HS-27A (cell line): Measurements from ENCODE around the gene AMER2.
"Not testable (repeated sequence)": the region's sequence is repeated elsewhere in the genome, so short reads cannot be mapped to it uniquely, and the experiment has no call there.

Source experiments
- DNase-seq: peaks from one replicate; pipeline ENCODE4 v3.0.0-alpha.2; 2012; ENCODE audit warnings: low read depth, missing footprints

AMER2 gene

DNA sequence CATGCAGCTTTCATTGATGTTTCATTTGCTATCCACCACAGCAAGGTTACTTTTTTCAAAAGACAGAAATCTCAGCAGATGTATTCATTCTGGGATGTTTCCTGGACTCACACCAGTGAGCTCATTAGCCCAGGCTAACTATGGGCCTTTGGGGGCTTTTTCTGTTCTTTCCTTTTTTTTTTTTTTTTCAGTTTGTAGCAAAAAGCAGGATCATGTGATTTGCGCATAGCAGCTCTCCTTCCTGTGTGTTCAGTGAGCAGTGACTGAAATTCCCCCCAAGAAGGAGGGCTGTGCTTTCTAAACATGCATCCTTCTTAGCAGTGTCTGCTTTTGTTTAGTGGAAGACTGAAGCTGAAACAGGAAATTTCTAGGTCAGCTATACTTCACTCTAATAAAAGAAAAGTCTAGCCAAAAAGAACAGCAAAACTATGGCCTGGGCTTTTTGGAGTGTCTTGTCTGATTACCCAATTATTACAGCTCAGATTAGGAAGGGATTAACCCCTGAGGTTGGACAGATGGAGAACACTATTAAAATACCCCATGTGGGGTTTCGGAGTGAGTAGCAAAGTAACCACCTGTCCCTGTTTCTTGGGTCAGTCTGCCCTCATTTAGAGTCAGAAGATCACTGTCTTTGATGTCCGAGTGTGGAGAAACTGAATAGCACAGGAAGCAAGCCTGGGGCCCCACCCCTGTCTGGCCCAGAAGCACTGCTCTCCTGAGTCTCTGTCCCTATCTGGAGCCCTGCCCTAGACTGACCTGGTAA, 8.9 kb upstream of the AMER2 start:
- DNase-seq, result no peak

DNA sequence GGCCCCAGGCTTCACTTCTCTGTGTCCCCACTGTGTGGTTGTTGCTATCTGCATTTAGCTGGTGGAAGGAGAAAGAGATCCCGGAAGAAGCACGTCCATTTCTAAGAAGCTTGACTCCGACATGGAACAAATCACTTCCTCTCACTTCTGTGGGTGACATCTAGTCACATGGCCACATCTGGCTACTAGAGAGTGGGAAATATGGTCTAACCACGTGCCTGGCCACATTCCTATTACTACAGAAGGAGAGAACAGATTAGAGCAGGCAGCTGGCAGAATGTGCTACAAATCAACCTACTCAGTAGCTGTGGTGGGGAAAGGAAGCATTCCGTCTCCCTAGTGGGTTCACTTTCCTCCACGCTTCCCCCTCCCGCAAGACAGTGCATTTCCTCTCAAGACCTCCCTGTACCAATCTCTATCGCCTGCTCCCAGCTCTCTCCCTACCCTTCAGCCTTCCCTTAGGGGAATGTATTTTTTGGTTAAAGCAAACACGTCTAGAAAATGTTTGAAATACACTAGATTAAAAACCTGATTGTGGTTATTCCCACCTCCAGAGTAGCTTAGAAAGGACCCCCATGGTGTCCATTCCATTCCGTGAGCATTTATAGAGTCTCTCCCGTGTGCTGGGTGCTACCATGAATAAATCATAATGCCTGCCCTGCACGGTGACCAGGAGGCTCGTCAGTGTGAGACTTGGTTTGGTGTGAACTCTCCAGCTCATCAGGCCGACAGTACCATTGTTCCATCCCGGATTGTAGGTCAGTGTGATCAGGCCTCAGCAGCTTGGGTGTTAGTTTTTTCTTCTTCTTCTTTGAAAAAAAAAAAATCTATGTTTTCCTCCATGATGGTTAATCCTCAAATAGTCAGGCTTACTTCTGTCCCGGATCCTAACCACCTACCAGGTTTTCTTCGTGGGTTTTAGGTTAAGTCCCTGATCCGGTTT, 8.0 kb upstream of the AMER2 start:
- no peak for DNase-seq

DNA sequence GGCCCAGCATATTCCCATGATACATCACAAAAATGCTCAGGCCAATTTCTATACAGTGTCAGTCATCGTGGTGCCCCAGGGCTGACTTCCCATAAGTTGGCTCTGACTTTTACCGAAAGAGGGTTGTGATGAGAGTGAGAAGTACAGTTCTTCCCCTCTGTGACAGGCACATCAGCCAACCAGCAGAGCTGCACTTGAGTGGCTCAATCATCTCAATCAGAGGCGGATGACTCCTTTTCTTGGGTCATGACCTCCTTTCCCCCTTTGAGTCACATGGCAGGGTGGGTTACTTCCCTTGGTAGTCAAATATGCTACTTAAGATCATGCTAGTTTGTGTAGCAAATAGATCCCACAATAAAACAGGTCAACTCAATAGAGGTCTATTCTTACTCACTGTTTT, 6.9 kb upstream of the AMER2 start:
- no peak for DNase-seq

DNA sequence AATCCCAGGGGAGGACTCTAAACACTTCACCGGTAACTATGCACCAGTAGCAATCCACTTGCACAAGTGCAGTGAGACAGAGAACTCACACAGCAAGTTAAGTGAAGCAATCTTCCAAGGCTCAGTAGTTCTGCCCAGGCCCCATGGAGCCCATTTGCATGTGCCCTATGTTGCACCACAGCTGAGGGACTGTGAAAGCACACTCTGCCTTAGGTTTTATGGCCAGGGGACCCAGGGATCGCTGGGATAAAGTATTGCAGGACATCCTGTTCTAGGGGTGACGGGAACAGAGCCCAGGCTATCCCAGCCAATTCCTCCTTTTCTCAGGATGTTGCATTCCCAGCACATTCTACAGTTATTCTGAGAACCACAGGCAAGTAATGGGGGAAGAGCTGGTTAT, 6.0 kb upstream of the AMER2 start:
- DNase-seq, result no peak

DNA sequence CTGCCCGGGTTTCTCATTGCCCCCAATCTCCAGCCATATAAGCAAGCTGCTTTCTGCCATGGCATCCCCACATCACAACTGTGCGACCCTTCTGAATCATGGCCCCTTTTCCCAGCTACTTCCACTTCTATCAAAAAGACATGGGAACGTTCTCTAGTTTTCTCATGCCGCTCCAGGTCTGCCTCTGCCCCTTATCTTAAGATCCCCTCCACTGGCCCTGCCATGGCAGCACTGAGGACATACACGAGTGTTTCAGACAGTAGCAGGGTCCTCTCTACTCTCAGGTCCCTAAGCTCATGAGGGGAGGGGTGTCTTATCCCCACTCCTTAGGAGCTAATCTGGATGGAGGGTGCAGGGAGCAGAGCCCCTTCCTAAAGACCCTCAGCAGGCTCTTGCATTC, 5.5 kb upstream of the AMER2 start:
- DNase-seq, result no peak

DNA sequence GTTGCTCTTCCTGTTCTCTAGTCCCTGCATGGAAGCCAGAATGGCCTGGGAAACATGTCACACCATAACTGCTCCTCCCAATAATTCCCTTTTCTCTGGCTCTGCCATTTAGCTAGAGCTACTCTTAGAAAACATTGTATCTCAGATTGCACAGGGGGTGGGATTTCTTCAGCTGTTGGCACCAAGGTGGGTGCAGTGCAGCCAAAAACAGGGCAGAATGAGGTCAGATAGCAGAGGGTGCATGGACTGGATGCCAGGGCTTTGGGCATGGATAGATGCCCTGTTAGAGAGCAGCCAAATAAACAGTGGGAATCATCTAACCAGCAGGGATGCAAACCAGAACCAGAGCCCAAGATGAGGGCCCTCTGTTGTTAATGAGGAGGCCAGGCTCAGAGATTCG, 4.9 kb upstream of the AMER2 start:
- DNase-seq, result no peak

DNA sequence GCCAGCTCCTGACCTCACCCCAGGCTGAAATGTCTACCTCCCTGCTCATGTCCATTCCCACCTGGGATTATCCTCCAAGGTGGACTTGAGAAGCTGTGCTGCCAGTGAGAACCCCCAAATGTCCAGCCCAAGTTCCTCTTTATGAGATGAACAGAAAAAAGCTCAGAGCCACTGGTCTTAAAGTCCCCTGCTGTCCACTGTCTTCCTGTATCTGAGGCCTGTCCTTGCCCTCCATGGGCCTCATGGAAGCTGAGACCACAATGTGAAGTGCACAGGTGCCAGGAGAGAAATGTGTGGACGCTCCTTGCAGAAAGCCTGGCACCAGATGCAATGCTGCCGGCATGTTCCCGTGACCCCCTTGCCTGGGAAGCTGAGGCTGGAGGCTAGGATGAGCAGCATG, 3.3 kb upstream of the AMER2 start:
- no peak for DNase-seq

DNA sequence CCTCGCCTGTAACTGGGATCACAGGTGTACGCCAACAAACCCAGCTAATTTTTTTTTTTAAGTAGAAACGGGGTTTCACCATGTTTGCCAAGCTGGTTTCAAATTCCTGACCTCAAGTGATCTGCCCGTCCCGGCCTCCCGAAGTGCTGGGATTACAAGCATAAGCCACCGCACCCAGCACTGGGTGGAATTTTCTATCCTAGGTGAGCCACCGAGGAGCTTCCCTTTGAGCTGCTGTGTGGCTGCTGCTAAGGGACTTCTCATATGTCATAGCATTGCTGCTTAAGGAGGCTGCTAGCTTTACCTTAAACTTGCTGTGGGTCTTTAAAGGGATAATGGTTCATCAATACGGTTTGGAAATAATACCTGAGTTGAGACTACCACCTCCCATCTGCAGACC, 2.9 kb upstream of the AMER2 start:
- no peak for DNase-seq

DNA sequence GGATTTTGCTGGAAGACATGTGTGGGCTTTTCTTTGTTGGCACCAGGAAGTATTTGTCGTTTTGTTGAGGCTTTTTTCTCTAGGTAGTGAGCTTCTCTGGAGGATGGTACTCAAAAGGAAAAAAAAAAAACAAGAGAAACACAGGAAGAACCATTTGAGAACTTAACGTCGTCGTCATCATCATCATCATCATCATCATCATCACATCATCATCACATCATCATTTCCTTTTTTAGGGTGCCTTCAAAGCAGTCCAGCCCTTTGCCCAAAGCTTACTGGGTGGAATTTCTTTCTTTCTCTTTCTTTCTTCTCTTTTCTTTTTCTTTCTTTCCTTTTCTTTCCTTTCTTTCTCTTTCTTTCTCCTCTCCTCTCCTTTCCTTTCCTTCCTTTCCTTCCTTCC, 2.2 kb upstream of the AMER2 start:
- no peak for DNase-seq

DNA sequence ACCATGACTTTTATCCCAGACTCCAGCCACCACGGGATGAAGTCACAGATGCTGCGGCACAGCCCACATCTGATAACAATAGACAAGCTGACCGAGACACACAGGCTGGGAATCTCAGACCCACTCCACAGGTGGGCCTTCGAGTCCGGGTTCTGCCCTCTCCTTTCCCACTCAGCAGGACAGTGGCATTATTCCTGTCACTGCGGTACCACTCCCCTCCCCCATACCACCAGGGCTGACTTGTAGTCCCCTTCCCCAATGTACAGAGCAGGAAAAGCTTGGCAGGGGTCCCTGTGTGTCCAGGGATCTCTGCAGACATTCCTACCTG, 179 bp upstream of the AMER2 start:
- DNase-seq, result no peak

DNA sequence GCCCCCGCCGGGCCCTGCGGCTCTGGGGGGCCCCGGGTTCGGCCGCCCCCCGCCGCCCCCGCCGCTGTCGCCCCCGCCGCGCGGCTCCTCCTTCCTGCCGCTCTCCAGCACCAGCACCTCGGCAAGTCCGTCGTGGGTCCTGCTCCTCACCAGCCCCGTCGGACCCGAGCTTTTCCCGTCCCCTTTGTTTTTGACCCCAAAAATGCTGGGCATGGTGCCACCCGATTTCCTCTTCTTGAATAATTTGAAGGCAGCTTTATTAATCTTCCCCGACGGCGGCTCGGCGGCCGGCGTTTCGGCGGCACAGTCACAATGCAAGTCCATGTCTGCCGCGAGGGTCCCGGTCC, 945 bp downstream of the AMER2 start:
- no peak for DNase-seq

DNA sequence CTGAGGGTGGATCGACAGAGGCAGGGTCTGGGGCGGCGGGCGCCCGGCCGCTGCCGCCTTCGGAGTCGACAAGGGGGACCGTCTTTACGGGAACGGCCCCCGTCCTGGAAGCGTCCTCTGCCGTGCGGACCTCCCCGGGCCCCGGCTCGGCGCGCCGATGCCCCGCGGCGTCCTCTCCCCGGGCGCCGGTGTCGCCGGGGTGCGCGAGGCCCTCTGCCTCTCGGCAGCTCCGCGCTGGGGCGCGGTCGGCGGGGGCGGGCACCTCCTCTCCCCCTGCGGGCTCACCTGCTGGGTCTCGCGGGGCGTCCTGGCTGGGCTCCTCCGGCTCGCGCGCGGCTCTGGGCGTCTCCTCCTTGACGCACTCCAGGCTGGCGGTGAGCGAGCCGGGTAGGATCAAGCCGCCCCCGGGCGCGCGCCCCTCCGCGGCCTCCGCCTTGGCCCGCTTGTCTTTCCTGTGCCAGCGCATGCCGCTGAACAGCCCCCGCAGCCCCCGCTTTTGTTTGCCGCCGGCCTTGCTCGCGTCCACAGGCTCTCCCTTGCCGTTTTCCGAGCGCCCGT, 1.5 kb downstream of the AMER2 start:
- DNase-seq, result no peak

DNA sequence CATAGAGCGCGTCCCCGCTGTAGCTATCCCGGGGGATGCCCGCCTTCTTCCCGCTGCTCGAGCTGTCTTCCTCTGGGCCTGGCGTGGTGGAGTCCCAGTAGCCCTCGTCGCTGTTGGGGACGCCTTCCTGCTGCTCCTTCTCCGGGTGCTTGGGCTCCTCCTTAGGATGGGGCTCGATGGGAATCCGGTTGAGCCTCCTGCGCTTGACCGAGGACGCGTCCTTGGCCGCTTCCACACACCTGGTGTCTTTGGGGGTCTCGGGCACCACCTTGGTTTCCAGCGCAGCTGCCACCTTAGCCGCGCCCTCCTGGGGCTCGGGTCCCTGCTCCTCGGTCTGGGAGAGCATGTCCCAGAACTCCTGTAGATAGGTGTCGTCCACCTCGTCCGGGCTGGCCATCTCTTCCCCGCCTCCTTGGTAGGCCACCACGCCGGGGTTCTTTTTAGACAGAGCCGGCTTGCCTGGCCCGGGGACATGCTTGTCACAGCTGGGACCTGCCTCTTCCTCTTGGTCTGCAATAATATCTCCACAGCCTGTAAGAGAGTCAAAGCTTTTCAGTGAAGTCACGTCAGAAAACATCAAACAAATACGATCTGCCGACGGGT, 2.0 kb downstream of the AMER2 start:
- no peak for DNase-seq

DNA sequence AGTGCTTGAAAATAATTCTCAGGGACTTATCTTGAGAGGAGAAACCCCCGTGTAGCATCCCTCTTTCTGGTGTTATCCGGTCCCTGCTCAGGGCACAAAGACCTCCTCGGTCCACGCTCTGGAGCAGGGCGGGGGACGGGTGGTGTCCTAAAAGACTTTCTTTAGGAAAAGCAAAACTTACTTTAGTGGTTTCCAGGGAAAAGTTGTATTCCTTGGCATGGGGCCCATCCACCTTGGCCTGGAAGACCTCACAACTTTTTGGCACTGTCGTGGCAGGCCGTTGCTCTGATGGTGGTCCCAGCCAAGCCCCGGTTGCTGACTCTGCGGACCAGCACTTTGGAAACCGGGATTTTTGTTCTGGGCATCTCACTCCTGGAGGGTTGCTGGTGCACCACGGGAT, 2.7 kb downstream of the AMER2 start:
- no peak for DNase-seq

DNA sequence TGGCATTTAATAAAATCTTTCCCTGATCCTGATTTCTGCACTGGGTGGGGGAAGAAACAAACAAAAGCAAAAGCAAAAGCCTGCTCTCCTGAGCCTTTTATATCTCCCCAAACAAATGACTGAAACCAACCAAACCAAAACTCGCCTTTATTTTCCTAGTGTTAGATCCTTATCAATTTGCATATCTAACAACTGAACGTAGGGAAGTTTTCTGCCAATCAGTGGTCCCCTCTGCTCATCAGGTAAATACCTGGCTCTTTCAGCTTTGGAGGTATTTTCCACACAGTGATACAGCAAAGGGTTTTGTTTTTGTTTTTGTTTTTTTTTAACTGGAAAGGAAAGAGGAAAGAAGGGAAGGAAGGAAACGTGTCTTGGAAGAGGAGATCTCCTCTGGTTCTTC, 3.3 kb downstream of the AMER2 start:
- DNase-seq, result no peak

DNA sequence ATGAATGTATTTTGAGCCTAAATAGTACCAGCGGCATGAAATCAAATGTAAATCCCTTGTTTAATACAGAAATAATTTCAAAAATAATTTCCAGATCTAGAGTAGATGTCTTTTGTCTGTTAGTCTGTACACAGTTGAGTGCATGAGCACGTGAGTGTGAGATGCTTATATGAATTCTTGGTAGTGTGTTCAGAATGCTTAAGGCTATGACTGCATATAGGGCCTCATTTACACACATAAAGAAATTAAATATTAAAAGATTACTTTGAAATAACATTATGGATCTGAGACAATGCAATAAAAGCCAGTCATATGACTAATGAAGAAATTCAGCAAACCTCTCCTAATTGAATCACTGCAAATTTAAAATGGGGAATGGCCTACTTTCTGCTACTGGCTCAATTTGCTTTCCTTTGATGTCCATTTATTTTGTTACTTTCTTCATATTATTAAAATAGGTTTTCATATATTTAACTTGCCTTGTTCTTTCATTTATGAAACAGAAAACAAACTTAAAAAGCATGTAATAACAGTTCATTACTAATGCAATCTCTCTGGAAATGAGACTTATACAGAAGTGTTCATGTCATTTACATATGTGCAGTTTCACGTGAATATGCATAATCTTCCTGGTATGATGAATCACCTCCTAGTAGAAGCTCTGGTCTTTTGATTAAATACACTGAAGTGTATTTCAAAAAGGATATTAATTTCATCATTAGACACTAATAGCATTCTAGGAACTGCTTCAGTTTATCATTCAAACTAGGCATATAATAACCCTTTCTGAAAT, 4.5 kb downstream of the AMER2 start:
- DNase-seq, result no peak

DNA sequence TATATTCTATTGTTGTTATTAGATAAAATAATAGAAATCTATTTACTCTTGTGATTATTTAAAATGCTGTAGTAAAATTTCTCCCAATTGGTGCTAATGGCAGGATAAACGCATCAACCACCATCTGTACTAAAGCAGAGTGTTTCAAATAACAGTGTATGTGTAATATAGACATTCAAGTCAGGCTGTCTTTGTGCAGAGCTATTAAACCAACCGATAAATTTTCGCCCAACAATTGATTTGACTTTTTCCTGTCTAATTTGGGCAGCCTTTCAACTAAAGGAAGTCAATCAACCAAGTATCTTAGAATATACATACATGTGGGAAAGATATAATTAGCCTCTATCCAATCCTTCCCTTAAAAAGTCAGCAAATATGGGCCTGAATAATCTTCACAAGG, 5.8 kb downstream of the AMER2 start:
- no peak for DNase-seq

DNA sequence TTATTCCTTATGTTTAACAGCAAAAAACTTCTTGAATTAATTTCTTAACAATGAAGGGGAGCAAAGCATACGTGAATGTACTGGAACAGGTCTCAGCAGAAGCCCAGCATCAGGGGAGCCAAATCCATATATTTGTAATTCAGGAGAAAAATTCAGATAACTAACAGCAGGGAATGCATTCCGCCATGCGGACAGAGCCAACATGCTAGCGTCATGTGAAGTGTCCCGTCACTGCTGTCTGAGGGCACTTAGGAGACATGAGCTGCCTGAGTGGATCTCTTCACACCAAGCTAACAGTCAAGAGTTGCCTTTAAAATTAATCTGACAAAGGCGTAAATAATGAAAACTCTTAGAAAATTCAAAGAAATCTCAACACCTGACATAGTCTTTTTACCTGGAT, 6.4 kb downstream of the AMER2 start:
- no peak for DNase-seq

DNA sequence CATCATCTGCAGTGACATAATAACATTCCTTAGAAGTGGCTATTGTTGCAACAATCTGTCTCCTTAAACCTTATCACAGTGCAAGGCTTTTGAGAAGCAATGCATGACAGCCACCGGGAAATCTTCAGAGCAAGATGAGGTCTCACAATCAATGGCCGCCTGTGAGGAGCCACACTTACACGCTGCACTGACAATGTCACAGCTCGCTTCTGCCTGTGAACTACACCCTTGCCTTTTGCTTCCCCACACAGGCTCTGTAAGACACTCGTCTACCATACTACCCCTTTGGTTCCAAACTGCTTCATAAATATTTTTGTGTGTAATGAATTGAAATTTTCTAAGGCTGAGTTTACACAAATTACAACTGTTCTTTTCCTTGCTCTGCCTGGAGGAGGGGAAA, 6.9 kb downstream of the AMER2 start:
- not testable (repeated sequence) for DNase-seq

DNA sequence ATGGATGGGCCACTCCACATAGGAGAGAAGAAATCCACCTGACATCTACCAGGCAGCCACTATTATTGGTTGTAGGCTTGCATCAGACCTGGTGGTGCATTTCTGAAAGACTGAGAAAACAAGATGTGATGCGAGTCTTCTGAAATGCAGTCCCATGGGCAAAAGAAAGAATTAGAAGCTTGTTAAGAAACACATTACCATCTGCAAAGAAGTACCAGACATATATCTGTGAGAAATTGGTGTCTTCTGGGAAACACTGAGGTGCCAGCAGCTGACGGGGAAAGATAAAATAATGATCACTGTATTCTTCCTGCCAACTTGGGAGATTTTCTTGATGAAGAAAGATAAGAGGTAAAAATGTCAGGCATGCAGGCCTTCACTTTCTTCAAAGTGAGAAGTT, 14.4 kb downstream of the AMER2 start:
- DNase-seq, result no peak

DNA sequence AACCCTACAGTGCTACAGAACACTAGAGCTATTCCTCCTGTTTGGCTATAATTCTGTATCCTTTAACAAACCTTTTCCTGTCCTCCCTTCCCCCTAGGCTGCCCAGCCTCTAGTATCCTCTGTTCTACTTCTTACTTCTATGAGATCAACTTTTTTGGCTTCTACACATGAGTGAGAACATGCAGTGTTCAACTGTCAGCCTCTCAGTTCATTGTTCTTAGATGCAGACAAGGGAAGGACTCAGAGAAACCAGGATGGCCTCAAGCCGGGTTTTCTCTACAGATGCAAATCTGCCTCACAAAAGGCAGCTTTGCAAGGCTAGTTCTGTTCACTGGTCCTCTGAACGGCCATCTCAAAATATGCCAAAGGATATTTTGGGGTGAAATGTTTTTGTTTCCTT, 18.4 kb downstream of the AMER2 start:
- DNase-seq, result no peak

DNA sequence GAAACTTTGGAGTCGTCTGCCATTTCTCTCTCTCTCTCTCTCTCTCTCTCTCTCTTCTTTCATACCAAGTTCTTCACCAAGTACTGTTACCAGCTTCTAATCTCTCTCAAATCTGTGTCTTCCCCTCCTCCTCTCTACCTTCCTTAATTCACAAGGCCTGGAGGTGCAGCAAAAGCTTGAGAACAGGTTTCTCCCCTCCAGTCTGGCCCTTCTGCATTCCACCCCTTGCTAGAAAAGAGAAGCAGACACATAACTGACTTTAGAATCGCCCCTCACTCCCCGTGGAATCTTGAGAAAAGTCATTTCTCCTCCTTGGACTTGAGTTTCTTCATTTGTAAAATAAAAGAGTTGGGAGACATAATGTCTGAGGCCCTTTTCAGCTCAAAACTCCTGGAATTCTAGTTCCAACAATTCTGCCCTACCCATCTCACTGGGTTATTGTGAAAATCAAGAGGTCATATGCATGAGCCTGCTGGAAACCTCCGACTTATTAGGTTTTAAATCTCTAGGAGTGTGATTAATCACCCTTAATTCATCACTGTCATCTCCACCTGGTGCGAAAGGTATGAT, 20.4 kb downstream of the AMER2 start:
- no peak for DNase-seq
